ENCODE measurements around the gene MBOAT1.
A peak's percentile ranks its signal among the peaks of the same experiment; 100 is the strongest.
"Not testable (repeated sequence)": the region's sequence is repeated elsewhere in the genome, so short reads cannot be mapped to it uniquely, and the experiment has no call there.

MBOAT1 gene

DNA sequence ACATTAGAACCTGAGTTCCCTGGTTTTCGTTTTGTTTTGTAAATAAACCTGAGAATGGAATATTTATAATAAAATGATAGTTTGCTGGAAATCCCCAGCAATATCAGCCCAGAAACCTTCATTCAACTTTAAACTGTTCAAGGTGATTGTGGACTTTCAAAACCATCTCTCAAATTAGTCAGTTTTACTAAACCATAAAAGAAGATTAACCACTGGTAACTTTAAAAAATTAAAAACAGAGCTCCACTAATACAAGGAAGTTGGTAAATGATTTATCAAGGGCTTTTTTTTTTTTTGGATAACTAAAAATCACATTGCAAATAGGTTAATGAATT is 10.0 kb downstream of the MBOAT1 start:
- no peak for DNase-seq

GRCh38 chr6:20200761-20201630 is 11.3 kb downstream of the MBOAT1 start:
- DNase-seq, result no peak

GRCh38 chr6:20198775-20199174 is 13.5 kb downstream of the MBOAT1 start:
- DNase-seq, result no peak

- DNase-seq, result no peak
Observed at GRCh38 chr6:20198156-20198774, 14.0 kb downstream of the MBOAT1 start.

DNA sequence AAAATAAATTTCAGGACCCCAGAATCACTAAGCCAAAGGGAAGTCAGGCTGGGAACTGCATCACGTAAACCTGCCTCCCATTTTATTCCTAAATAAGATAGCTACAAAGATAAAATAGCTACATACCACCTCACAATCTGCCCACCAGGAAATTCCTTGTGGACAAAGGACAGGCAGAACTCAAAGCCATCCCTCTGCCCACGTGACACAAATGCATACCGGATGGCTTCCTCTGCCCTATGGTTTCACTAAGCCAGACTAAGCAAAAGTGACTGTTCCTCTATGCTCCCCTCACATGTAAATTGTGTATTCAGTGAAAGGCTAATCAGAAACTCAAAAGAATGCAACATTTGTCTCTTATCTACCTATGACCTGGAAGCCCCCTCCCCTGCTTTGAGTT is 15.0 kb downstream of the MBOAT1 start:
- DNase-seq, result no peak

GRCh38 chr6:20192625-20193024 is 19.6 kb downstream of the MBOAT1 start:
- no peak for DNase-seq

GRCh38 chr6:20191992-20192391 is 20.3 kb downstream of the MBOAT1 start:
- DNase-seq, result no peak

DNA sequence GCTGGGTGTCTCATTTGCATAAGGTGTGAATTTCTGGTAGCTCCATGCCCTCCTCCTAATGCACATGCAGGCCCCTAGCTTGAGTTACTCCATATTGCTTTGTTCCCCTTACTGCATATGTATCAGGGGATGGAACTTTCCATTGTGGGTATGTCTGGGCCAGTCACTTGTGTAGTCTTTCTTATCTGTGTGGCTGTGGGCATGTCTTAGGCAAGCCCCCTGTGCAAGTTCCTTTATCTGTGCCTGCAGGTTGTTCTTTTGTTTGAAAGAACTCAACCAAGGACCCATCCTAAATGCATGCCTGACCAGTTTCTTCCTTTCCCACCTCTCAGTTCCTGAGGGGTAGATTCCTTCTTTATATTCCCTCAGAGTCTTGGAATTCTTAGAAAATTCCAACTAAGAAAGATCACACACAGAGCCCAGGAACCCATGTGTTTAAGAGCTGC is 23.6 kb downstream of the MBOAT1 start:
- no peak for DNase-seq

- peak; percentile 36 for DNase-seq
Observed at GRCh38 chr6:20186981-20187380, 25.3 kb downstream of the MBOAT1 start.

GRCh38 chr6:20183706-20184105 is 28.6 kb downstream of the MBOAT1 start:
- no peak for DNase-seq

DNA sequence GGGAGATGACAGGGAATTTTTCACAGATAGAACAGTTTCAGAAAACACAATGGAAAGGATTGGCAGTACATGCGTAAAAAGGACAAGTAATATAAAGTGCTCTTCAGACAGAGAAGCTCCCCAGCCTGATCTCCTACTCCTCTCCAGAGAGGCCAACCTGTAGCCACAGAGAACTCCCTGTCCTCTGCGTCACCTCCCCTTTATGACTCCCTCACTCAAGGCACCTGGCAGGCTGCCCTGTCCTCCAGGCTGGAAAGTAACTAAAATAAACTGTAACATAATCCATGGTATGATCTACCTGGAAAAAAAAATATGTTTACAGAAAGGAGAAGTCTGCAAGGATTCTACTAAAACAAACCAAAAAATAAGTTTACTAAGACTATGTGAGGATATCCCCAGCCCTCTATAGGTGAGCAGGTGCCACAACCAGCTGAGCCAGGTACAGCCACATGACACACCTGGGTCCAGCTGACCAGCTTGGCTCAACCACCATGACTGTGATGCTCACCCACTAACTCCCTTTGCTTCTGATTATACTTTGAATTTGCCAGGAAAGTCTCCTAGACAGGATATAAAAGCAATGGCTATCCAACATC is 29.2 kb downstream of the MBOAT1 start:
- peak; percentile 4 for DNase-seq

- no peak for DNase-seq
Observed at GRCh38 chr6:20182069-20182468, 30.2 kb downstream of the MBOAT1 start.

GRCh38 chr6:20180935-20181334 is 31.3 kb downstream of the MBOAT1 start:
- DNase-seq, result no peak

DNA sequence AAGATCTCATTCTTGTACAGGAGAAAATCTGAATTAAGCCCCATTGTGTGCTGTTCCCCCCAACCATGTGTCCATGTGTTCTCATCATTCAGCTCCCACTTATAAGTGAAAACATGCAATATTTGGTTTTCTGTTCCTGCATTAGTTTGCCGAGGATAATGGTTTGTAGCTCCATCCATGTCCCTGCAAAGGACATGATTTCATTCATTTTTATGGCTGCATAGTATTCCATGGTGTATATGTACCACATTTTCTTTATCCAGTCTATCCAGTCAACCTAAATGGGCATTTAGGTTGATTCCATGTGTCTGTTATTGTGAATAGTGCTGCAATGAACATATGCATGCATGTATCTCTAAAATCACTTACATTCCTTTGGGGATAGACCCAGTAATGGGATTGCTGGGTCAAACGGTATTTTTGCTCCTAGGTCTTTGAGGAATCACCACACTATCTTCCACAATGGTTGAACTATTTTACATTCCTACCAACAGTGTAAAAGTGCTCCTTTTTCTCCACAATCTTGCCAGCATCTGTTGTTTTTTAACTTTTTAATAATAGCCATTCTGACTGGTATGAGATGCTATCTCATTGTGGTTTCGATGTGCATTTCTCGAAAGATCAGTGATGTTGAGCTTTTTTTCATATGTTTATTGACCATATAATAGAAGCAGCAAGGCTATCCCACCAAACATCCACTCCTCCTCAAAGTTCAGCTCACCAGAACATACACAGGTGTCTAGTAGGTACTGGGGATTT is 32.8 kb downstream of the MBOAT1 start:
- DNase-seq, result not testable (repeated sequence)

- DNase-seq, result no peak
Observed at GRCh38 chr6:20178327-20178726, 33.9 kb downstream of the MBOAT1 start.

GRCh38 chr6:20175810-20176410 is 36.4 kb downstream of the MBOAT1 start:
- no peak for DNase-seq

DNA sequence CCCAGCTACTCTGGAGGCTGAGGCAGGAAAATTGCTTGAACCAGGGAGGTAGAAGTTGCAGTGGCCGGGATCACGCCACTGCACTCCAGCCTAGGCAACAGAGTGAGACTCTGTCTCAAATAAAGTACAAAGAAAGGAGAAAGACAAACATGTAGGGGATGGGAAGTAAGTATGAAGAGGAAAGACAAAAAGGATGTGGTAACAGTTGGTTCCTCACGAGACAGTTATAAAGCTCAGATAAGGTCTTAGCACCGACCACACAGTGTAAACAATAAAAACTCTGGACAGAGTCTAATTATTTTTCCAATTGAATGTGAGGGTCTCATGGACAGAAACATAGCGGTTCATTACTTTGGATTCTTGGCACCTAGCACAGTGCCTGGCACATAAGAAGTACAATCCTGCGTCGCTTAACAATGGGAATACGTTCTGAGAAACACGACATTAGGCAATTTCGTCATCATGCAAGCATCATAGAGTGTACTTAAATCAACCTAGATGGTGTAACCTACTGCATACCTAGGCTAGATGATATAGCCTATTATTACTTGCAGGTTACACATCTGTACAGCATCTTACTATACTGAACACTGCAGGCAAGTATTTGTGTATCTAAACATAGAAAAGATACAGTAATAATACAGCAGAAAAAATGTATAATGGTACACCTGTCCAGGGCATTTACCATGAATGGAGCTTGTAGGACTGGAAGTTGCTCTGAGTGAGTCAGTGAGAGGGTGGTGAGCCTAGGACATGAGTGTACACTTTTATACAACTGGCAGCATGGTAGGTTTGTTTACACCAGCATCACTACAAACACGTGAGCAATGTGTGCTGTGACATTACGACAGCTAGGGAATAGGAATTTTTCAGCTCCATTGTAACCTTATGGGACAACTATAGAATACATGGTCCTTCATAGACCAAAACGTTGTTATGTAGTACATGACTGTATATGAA is 38.2 kb downstream of the MBOAT1 start:
- DNase-seq, result no peak

- no peak for DNase-seq
Observed at GRCh38 chr6:20172842-20173456, 39.3 kb downstream of the MBOAT1 start.

GRCh38 chr6:20170455-20171148 is 41.7 kb downstream of the MBOAT1 start:
- no peak for DNase-seq

- no peak for DNase-seq
Observed at GRCh38 chr6:20169786-20170185, 42.5 kb downstream of the MBOAT1 start.

DNA sequence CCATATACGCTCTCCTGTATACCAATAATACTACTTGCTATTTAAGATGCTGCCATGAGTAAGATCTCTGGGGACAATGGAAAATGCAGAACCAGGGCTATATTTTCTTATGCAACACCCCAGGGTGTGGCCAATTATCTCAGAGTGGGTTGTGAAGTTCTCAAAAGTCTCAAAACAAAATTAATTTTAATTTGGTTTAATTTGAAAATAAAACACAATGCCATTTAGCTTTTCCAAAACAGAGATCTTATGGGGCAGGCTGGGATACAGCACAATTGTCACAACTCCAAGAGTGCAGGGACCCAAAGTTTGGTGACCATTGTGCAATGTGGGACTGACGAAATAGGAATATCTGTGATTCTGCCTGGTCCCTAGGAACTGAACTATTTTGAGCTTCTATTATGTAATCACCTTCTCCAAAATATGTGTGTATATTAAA is 43.1 kb downstream of the MBOAT1 start:
- no peak for DNase-seq

All from fibroblast of skin of right biceps (primary cell).